ENCODE data around the gene CMC4.

Gene CMC4

DNA sequence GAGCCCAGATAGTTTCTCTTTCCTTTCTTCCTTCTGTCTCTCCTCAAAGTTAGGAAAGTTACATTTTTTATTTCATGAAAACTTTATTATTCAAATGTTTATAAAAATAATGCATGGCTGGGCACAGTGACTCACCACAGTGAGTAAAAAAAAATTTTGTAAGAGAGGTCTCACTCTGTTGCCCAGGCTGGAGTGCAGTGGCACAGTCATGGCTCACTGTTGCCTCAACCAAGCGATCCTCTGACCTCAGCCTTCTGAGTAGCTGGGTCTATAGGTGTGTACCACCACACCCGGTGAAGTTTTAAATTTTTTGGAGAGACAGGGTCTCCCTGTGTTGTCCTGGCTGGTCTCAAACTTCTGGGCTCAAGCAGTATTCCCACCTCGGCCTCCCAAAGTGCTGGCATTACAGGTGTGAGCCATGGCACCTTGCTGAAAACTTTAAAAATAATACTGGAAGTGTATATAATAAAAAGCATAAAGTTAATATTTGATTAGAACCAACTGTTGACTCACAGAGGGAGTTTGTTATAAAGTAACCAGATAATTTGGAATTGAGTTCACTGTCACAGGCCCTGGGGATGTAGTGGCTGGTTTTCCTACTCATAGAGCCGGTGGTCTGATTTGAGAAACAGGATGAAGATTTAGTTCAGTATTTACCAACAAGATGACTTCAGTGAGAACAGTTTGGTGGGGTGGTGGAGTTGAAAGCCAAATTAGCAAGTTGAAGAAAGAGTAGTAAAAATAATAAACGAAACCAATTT lies 18.0 kb downstream of the CMC4 start:
- DNase-seq = no peak

DNA sequence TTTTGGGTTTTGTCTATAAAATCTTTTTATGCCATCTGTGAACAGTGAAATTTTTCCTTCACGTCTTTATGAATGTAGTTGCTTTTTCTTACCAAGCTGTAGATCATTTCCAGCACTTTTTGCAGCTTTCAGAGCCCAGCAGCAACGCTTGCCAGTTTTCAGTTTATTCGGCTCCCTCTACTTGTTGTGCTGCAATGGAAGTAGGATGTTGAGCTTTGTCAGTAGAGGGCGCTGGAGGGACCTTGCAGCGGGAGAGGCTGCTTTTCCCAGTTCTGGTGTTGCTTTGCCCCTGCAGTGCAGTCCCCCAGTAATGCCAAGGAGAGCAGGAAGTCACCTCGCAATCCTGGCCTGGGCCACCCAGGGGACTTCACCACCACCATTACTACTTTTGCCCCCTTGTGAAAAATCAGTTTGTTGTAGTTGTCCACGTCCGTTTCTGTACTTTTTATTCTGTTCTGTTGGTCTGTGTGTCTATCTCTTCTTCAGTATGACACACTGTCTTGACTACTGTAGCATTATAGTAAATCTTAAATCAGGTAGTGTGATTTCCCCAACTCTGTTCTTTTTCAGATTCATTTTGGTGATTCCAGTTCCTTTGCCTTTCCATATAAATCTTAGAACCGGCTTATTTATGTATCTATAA lies 21.8 kb downstream of the CMC4 start:
- no peak for DNase-seq

DNA sequence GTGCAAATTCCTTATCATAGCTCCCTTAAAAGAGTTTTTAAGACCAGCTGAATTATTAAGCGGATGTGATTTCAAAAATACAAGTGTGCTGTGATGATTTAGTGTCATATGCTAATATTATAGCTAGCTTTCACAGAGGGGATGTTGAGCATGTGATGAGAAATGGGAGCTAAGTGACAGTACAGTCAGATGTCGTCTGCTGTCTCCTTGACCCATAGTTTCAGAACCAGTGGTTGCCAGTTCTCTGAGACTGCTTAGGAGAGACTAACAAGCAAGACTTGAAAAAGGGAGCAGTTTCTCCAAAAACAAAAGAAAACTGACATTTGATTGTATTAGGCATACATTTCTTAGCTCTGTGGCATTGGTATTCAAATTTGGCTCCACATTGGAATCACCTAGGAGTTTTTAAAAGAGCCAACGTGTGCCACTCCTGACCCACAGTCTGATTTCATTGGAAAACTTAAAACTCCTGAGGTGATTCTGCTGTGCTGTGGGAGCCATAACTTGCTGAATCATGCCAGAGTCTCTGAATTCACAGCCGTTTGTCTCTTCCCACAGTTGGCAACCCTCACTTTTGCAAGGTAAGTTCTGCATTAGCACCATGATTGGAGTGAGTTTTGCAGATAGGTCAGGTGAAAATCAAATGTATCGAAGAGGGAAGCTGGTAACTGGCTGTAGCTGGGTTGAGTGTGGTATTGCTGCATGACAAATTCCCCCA lies 24.0 kb downstream of the CMC4 start:
- DNase-seq = no peak

DNA sequence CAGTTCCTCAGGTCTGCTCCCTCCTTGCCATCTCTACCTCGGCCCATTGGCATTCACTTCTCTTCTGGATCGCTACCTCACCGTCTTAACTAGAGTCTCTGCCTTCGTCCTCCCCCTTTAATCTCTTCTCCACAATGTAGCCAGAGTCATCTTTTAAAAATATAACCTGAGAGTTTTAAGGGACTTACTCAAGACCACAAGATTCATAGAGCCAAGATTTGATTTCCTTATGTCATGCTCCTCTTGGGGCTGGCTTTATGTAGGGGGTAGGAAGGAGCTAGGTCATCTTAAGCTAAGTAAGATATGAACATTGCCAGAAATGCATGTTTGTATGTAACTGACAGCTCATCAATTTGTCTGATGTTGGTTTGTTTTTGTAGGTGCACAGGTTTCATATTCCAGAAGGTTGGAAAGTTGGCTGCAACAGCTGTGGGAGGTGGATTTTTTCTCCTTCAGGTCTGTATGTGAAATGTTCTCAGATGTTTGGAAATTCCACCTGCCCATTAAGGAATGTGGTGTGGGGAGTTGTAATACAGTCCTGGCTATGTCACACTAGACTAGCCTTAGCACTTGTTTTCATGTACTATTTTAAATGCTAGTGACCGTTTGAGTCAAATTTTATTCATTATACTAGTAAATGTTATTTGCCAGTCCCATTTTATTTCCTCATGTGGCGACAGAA lies 24.7 kb downstream of the CMC4 start:
- DNase-seq = no peak

DNA sequence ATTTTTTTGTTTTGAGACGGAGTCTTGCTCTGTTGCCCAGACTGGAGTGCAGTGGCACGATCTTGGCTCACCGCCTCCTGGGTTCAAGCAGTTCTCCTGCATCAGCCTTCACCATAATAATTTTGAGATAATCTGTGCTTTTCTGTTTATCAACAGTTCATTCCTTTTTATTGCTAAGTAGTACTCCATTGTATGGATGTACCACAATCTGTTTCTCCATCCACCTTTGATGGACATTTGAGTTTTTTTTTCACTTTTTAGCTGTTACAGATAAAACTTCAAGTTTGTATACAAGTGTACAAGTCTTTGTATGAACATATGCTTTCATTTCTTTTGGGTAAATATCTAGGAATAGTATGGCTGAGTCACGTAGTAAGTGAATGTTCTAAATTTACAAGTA lies 35.2 kb downstream of the CMC4 start:
- no peak for DNase-seq

DNA sequence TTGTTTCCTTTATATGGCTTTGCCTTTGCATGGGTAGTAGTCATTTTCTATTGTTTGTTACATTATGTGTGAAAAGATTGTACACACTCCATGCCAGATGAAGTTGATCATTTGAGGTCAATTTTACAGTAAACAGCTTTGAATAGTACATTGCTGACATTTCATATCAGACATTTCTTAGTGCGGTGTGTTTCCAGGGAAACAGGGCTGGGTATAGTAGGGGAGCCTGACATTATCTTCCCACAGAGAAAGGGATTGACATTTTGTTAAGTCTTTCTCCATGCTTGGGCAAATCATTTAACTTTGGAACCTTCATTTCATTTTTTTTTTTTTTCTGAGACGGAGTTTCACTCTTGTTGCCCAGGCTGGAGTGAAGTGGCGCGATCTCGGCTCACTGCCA lies 39.3 kb downstream of the CMC4 start:
- no peak for DNase-seq

DNA sequence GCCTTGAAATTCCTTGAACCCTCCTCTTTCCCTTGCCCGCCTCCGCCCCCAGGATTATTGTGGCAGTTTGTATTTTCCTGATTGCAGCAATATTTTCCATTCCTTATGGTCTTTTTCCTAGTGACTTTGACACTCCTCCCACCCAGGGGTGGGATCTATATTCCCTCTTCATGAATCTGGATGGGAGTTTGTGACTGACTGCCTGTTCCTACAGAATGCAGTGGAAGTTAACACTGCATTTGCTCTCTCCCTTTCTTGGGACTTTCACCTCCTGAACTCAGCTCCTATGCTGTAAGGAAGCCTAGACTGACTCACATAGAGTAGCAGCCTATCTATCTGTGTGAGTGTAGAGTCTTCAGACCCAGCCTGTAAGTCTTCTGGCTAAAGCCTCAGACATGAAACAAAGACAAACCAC lies 42.1 kb downstream of the CMC4 start:
- DNase-seq = no peak

DNA sequence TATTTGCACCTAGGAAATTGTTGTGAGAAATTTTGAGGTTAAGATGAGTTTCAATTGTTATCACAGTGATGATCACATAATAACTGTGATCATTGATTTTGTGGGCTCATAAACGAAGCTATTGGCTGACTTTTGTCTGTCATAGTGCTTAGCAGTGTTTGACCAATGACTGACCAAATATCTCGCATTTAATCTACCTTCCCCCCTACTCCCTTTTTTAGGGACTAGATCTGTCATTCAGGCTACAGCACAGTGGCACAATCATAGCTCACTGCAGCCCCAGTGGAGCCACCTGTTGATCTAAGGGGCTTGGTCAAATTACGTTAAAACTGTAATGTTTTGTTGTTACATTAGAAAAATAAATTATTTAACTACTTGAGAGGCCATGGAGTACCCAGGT lies 42.8 kb downstream of the CMC4 start:
- no peak for DNase-seq

DNA sequence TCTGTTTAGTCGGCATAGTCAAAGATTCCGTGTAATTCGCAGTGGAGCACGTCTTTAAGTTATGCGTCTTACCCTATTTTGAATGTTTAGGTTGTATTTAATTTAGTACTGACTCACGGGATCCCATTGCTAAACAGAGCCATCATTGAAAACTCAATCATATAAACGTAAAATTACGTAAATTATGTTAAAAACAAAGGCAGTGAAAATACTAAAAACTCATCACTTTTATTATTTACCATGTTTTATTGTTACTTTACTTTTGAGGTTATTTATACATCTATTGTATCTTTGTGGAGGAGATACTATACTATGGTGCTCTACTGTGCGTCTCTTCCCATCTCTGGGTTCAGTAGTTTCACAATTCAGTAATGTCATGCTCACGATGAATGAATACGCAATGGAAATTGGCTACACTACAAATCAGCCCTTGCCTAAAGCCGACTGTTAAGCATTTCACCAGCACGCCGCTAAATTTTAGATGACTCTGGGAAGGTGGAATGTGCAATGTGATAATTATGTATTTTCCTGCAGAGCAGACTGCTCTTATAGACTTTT lies 43.3 kb downstream of the CMC4 start:
- DNase-seq = no peak

DNA sequence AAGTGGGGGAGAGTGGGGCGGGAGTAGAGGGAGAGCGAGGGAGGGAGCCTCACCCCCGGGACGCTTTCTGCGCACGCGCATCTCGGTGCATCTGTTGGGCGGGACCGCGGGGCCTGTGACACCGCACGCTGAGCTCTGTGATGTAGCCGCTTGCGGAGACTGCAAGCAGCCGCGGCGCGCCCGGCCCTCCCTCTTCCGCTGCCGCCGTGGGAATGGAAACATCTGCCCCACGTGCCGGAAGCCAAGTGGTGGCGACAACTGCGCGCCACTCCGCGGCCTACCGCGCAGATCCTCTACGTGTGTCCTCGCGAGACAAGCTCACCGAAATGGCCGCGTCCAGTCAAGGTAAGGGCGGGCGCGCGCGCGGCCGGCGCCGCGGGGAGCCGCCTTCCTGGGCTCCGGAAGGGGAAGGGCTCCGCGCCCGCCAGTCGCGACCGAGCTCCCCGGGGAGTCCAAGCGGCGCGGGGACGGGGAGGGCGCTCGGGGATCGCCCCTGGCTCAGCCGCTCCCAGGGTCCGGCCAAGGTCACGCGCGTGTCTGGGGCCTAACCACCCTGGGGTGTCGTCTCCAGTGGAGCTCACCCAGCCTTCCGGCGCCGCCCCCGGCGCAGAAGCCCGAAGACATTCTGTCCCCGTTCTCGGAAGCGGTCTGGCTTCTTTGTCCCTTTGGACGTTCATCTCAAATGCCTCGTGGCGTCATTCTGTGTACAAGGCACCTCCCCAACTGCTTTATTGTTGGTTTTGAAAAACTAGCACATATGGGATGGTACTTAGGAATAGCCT lies 44.0 kb downstream of the CMC4 start, which contains the start of gene FUNDC2:
Gene FUNDC2 (plus strand): TSS at position 118 of the 782 bp plus-strand sequence. CDS start 95 bp downstream, at position 213.
- DNase-seq = peak; percentile 59

DNA sequence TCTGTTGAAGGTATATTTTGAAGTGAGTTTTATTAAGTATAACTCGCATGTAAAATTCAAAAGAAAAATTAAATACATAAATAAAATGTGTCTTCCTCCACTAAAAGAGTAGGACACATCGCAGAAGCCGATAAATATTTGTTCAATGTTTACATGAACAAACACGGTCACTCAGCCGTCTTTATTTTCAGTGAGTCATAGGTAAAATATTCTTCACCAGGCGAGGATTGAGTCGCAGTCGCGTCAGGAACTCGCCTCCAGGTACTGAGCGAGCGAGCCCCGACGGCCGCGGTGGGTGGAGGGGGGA lies 44.6 kb downstream of the CMC4 start:
- no peak for DNase-seq

DNA sequence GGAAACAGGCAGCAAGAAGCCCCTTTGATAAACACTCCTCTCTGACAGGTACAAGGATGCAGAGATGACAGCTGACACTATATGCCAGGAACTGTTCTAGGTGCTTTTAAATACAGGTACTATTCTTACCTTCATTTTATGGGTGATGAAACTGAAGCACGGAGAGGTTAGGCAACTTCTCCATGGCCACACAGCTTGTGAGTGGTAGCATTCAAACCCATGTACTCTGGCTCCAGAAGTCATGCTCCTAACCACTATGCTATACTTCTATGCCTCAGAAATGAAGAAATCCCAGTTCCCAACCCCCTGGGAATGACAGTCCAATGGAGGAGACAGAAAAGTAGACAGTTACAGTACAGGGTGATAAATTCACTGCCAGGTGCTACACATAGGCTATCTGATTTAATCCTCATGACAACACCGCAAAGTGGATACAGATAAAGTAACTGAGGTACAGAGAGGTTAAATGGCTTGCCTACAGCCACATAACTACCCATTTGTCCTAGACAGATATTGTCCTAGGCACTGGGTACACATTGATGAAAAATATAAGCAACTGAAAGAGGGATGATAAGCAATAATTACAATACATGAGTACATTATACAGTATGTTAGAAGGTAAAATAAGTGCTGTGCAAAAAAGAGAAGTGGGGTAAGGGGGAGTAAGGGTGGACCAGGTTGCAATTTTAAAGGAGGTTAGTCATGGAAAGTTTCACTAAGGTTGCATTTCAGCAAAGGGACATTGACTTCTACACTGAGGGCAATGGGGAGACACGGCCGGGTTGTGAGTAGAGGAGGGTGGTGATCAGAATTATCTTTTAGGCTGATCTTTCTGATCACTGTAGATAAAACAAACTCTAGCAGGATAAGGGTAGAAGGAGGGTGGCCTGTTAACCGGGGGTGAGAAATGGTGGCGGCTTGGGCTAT lies 46.8 kb downstream of the CMC4 start:
- DNase-seq = no peak

DNA sequence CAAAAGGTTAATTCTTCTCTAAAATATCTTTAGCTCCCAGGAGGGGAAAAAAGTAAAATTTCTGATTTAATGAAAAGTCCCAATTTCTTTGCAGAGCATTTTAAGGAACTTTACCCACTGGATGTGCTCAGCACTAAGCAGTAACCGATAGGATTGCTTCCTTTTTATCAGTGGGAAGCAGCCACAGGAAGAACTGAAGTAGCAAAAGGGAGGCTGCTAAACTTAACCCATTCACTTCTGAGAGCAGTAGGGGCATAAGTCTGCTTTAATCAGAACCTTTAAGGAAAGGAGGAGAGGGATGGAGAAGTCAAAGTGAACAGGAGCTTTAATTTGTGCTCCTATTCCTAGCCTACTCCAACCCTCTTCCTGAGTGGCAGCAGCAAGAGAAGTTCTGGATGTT lies 48.4 kb downstream of the CMC4 start, which contains the start of gene F8:
Gene F8 (minus strand): TSS at position 139 of the 400 bp plus-strand sequence. CDS start 171 bp downstream, outside the sequence.
- no peak for DNase-seq

DNA sequence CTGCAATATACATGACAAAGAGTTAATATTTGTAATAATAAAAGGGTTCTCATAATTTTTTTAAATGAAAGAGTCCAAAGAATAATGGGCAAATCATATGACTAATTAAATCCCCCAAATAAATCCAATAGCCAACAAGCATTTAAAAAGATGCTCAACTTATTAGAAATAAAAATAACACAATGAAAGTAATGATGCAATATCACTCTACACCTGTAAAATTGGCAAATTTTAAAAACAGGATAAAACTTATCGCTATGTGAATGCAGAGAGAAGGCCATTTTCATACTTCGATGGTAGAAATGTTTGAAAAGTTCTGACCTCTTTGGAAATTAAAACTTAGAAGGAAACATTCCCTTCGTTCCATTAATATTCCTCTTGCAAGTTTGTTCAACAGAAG lies 50.3 kb downstream of the CMC4 start:
- no peak for DNase-seq

All from KG1 (cell line).